GM19193 (cell line): ENCODE measurements around the gene CDRT15.

ENCODE experiments used
- POLR2A ChIP-seq: IDR thresholded peaks from 4 replicates; pipeline ENCODE4 v1.6.1; 2011; ENCODE audit not compliant: insufficient read depth, insufficient read length; ENCODE audit errors: extremely low read depth

Gene CDRT15

DNA sequence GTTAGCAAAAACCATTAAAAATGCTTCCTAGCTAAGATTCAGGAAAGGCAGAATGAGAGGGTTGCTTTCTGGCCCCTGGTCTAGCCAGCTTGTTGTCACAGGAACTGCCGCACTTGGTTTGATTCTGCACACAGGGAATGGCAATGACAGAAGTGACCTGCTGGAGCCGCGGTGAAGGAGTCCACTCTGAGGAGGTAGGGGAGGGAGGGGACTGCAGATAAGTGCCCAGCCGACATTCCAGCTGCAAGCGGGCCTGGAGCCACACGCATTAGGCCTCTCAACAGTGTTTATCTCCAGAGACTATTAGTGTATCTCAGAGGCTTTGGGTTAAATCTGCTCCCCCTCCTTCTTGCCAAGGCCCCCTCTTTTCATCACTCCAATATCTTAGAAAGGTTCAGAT lies 38.6 kb downstream of the CDRT15 start:
- TF ChIP-seq POLR2A: no peak

DNA sequence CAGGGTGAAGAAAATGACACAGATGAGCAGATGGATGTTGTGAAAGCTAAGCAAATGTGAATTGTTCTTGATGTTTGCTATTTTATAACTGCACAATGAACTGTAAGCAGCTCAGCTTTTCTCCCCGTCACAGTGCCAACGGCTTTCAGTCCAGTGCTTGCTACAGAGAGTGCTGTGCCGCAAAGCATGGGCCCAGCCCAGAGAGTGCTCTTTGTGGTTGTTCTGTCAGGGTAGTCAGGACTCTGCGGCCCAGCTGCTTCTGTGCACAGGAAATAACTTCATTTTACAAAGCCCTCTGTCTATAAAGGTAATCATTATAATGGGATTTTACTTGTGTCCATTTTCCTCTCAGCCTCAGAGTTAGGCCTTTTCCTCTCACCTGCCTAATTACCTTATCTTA lies 39.1 kb downstream of the CDRT15 start:
- no peak for TF ChIP-seq POLR2A

DNA sequence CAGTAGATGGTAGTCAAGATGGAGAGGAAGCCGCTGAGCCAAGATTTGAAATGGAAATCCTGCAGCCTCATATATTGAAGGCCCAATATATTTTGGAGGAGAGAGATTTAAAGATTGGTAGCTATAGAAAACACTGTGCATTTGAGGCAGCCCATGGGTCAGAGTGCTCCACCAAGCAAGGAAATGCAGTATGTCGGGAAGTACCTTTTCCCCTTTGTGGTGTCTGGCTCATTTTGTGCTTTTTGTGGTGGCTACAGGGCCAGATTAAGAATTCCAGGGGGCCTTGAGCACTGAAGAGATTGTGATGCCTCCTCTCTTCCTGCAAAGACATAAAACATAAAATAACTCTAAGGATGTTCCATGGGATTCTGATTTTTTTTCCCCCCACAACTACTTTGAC lies 39.6 kb downstream of the CDRT15 start:
- no peak for TF ChIP-seq POLR2A

- TF ChIP-seq POLR2A: no peak
Measured at GRCh38 chr17:14196377-14196997, 40.2 kb downstream of the CDRT15 start.
